Tibial nerve (tissue), 4 donors: ENCODE measurements around the gene AKNA. TPM values are rescaled to one million over a fixed set of nuclear protein-coding genes. Genes with fewer than 3 reads are reported as not detected.

Experiments
- DNase-seq, 2 donors: peaks; one replicate each; pipeline ENCODE4 v3.0.0-alpha.2; 2019; ENCODE audit warnings: low spot score in 2 of 2
- H3K27ac ChIP-seq, 4 donors: fragments of 200-600 bp; sonication (generic) in 3 of 4; one replicate each; pipeline ENCODE4 v1.5.1; 2017 to 2019; ENCODE audit warnings: mild to moderate bottlenecking in 1 of 4
- H3K27me3 ChIP-seq, 2 donors: fragments of 200-600 bp; sonication (generic) in 1 of 2; one replicate each; pipeline versions ENCODE4 v1.5.1 to v1.6.0; 2017 to 2019
- H3K36me3 ChIP-seq, 3 donors: fragments of 200-600 bp; sonication (generic); one replicate each; pipeline ENCODE4 v1.5.1; 2018 to 2019
- H3K4me1 ChIP-seq, 4 donors: fragments of 200-600 bp; sonication (generic) in 3 of 4; one replicate each; pipeline ENCODE4 v1.5.1; 2017 to 2019
- H3K4me3 ChIP-seq, 4 donors: fragments of 200-600 bp; sonication (generic) in 3 of 4; one replicate each; pipeline ENCODE4 v1.5.1; 2017 to 2019; ENCODE audit warnings: mild to moderate bottlenecking in 1 of 4, moderate library complexity in 1 of 4
- H3K9me3 ChIP-seq, 4 donors: fragments of 200-600 bp; sonication (generic) in 3 of 4; one replicate each; pipeline ENCODE4 v1.5.1; 2017 to 2019
- CTCF ChIP-seq, 5 experiments: fragments of 200-600 bp in 3 of 5; fragments of 450-650 bp in 2 of 5; sonication (generic) in 3 of 5; IDR thresholded peaks; one replicate each; pipeline ENCODE4 v1.5.1; 2016 to 2019; ENCODE audit warnings: antibody characterized with exemption in 5 of 5, mild to moderate bottlenecking in 3 of 5, moderate library complexity in 2 of 5
- EP300 ChIP-seq, 2 donors: sonication (generic); formaldehyde crosslinking; IDR thresholded peaks; one replicate each; pipeline ENCODE4 v1.6.1; 2017; ENCODE audit warnings: antibody characterized with exemption in 2 of 2, mild to moderate bottlenecking in 1 of 2
- POLR2A ChIP-seq, 2 donors: fragments of 450-650 bp; IDR thresholded peaks; one replicate each; pipeline ENCODE4 v1.6.1; 2017; ENCODE audit warnings: antibody characterized with exemption in 2 of 2, mild to moderate bottlenecking in 2 of 2, moderate library complexity in 2 of 2
- WGBS, 2 donors: methylation state at CpG; one replicate each; pipeline ENCODE4 v1.1.5; 2018; 5-methylcytosine and 5-hydroxymethylcytosine counted together
- total RNA-seq, 4 donors: library from RNA; depleted of rRNA; stranded (reverse); fragments of >200 nt; gene quantifications; one replicate each; pipeline ENCODE4 v1.1.0, GENCODE V29; 2016

AKNA gene
- total RNA-seq, 4 donors from 2014 or later = 23.6 to 42.2 (median 36.6) TPM

DNA sequence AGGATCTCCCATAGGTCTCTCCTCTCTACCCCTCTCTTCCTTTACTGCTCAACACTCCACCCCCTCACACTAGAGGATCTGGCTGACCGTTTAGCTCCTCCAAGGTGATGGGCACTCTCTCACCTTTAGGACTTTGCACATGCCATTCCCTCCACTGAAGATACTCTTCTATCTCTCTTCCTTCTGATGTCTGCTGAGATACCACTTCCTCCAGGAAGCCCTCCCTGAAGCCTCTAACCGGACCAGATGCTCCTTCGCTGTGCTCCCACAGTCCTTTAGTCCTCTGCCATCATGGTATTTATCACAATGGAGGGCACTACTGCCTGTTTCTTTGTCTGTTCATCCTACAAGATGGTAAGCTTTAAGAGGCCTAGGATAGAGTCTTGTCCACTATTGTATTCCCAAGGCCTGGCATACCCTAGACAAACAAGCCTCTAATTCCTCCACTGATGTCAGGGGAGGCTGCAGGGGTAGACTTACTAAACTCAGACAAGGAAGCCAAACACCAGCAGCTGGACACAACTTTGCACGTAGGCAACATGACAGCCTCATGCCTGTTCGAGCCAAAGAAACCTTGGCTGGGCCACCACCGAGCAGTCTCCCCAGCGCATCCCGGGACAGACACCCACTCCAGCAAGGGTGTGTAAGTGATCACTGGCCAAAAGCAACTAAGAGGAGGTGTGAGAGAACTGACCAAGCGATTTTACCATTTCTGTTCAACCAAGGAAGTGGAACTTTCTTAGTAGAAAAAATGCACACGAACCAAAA lies 37.9 kb downstream of the AKNA start:
- no peaks in the 10 kb centered on the region for H3K27me3 ChIP-seq
- TF ChIP-seq EP300 (IDR thresholded peaks at IDR 0.05) (no peak), CTCF (IDR thresholded peaks at IDR 0.05) (no peak), POLR2A (IDR thresholded peaks at IDR 0.05) (no peak)
- 79 to 84% methylated on average over 10 of the region's 10 CpGs for WGBS, 2 donors
- no peaks in the 10 kb centered on the region for H3K9me3 ChIP-seq
- peaks cover 0 to 32% (median 8%) of the 10 kb centered on the region in 4 donors for H3K4me1 ChIP-seq
- H3K27ac ChIP-seq = peak overlapping the region in 3 of 4 donors; percentile 38 to 72 (median 68)
- DNase-seq = peak in 1 of 2 donors; percentile 32
- no peak overlapping the region for H3K4me3 ChIP-seq
- peaks cover 0 to 88% (median 54%) of the 10 kb centered on the region in 3 donors for H3K36me3 ChIP-seq

DNA sequence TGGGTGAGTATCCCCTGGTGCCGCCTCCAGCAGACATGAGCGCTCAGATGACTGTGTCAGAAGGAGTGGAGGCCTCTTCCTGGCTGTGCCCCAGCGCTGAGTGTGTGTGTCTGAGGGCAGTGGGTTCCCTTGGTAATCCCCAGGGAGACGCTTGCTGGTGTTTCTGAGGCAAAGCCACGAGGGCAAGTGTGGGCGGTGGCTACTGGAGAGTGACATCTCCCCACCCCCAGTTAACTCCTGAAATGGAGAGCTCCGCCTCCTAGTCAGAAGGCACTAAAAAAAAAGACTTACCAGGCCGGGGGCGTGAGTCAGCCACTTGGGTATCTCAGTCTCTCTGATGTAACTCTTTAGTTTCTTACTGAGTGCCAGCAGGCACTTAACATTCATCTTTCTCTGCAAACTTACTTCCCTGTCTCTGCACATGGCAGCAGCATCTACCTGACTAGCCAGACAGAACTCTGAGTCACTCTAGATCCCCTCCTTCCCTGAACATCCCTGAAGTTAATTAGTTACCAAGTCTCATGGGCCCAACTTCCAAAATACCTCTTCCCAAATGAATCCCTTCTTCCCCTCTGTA lies 38.8 kb downstream of the AKNA start:
- H3K27ac ChIP-seq = peak overlapping the region; percentile 27 to 72 (median 66)
- H3K36me3 ChIP-seq = peaks cover 0 to 88% (median 59%) of the 10 kb centered on the region in 3 donors
- no peak overlapping the region for H3K4me3 ChIP-seq
- WGBS, 2 donors = 25 to 27% methylated on average over 9 of the region's 9 CpGs
- H3K27me3 ChIP-seq = no peaks in the 10 kb centered on the region
- DNase-seq = peak; percentile 46 to 63
- TF ChIP-seq POLR2A (IDR thresholded peaks at IDR 0.05) = no peak
- TF ChIP-seq CTCF (IDR thresholded peaks at IDR 0.05) = no peak
- peak in 1 of 2 donors; percentile 51 for TF ChIP-seq EP300 (IDR thresholded peaks at IDR 0.05)
- H3K9me3 ChIP-seq = no peaks in the 10 kb centered on the region
- peaks cover 0 to 32% (median 8%) of the 10 kb centered on the region in 4 donors for H3K4me1 ChIP-seq

- Histone ChIP-seq H3K27ac (peak overlapping the region; percentile 27 to 72 (median 66)), H3K36me3 (peaks cover 0 to 91% (median 62%) of the 10 kb centered on the region in 3 donors), H3K27me3 (no peaks in the 10 kb centered on the region), H3K4me1 (peaks cover 0 to 32% (median 8%) of the 10 kb centered on the region in 4 donors), H3K9me3 (no peaks in the 10 kb centered on the region), H3K4me3 (no peak overlapping the region)
- DNase-seq = no peak
- TF ChIP-seq POLR2A (IDR thresholded peaks at IDR 0.05) = no peak
- TF ChIP-seq EP300 (IDR thresholded peaks at IDR 0.05) = no peak
- TF ChIP-seq CTCF (IDR thresholded peaks at IDR 0.05) = no peak
- WGBS, 2 donors = 73 to 80% methylated on average over 12 of the region's 12 CpGs
Measured at GRCh38 chr9:114348261-114348905, 39.4 kb downstream of the AKNA start.

GRCh38 chr9:114347675-114348074 lies 40.1 kb downstream of the AKNA start:
- H3K27ac ChIP-seq = no peak overlapping the region
- peaks cover 0 to 32% (median 8%) of the 10 kb centered on the region in 4 donors for H3K4me1 ChIP-seq
- H3K27me3 ChIP-seq = no peaks in the 10 kb centered on the region
- H3K36me3 ChIP-seq = peaks cover 0 to 93% (median 67%) of the 10 kb centered on the region in 3 donors
- no peaks in the 10 kb centered on the region for H3K9me3 ChIP-seq
- 69 to 78% methylated on average over 13 to 15 of the region's 15 CpGs for WGBS, 2 donors
- DNase-seq = no peak
- H3K4me3 ChIP-seq = no peak overlapping the region
- TF ChIP-seq POLR2A (IDR thresholded peaks at IDR 0.05) (no peak), CTCF (IDR thresholded peaks at IDR 0.05) (no peak), EP300 (IDR thresholded peaks at IDR 0.05) (no peak)
